Raji (cell line): ENCODE data around the gene SLC16A3.

ENCODE experiments used
- POLR2A ChIP-seq: IDR thresholded peaks from 2 replicates; pipeline ENCODE4 v1.6.1; 2011; ENCODE audit warnings: low read depth, low read length, control low read depth; ENCODE audit not compliant: insufficient read depth

Gene SLC16A3

DNA sequence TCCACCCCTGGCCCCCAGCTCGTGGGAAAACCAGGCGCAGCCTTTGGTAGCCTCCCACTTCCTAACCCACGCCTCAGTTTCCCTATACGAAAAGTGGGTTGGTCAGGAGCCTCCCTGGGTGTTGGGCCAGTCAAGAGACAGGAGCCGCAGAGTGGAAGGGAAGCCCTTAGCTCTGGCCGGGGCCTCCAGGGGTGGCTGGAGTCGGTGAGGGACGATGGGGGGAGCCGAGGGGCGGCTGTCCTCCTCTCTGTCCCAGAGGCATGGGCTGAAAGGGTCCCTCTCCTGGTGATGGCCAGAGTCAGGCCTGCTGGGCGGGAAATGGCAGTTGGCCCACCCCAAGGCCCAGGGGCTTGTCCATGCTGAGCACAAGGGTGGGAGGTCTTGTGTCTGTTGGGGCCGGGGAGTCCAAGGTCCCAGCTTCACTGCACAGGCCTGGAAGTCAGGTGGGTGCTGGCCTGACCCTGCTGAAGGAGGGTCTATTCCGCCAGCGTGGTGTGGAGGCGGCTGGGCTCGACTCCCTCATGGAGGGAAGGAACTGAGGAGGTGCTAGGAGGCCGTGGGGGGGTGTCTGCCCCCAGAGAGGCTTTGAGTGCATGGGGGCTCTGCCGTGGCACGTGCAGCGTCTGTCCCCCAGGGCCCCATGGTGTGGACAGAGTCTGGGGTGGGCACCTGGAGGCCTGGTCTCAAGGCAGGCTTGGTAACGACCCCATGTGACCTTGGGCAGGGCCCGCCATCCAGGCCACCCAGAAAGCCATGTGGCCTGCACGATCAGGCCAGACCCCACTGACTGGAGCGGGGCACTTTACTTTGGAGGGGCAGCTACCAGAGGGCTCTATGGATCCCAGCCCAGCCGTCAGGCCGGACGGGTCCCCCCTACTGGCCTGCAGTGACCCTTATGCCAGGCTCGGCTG, 1.1 kb downstream of the SLC16A3 start:
- TF ChIP-seq POLR2A, result no peak

DNA sequence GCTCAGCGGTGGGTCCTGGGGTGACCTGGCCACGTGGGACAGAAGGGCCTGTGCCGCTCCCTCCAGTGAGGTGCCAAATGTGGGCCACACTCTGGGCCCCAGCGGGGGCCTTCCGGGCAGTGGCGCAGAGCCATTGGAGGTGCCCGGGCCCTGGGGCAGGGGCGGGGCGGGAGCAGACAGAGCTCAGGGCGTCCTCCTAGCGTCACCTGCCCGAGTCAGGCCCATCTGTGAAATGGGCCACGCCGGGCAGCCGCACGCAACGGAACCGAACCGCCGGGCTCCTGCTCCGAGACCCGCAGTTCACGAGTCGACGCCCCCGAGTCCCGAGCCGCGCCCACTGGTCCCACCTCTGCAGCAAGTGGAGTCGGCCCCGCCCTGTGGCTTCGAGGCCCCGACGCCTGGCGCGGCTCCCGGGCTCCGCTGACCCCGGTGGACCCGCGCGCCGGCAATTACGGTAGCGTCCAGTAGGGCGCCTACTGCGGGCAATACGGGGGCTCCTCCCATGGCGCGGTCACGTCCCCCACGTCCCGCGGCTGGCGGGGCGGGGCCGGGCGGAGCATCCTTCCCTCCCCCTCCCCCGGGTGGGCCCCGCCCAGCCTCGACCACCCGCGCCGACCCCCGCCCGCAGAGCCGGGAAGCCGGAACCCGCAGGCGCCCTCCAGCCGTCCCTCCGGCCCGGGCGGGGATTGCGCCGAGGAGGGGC, 1.9 kb downstream of the SLC16A3 start:
- TF ChIP-seq POLR2A, result no peak

DNA sequence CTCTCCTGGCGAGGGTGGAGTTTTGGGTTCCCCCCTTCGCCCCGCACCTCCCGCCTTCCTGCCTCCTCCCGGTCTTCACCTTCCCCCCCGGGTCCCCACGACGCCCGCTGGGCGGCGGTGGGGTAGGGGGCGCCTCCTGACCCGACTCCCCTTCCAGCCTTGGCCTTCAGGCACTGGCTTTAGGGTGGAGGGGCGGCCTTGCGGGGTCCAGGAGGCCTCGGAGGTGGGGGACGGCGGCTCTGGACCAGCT, 2.4 kb downstream of the SLC16A3 start:
- no peak for TF ChIP-seq POLR2A

DNA sequence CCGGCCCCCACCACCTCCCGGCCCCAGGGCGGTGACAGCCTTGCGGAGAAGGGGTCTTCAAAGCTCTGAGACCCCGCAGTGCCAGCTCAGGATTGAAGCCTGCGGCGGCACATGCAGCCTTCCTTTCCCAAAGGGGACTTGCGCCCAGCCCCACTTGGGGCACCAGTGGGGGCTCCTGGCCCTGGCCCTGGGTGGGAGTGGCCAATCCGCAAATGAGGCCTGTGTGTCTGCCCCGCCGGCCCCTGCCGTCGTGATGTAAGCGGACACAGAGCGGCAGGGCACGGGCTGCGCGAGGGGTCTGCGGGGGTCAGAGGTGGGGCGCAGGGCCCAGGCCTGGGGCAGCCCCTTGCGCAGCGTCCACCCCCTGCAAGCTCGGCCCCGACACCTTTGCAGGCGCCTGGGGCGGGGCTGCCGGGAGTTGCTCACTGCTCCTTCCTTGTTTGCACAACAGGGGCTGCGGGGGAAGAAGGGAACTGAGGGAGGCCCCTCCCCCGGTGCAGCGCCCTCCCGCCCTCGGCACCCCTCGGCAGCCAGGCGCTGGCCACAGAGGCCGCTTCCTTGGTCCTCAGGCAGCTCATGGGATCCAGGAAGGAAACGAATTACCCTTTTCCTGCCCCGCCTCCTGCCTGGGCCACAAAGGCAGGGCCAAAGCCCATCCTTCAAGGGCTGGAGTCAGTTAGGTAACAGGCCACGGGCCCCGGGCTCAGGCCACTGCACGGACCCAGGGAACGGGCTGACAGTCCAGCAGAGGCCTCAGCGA, 2.9 kb downstream of the SLC16A3 start:
- TF ChIP-seq POLR2A, result no peak

DNA sequence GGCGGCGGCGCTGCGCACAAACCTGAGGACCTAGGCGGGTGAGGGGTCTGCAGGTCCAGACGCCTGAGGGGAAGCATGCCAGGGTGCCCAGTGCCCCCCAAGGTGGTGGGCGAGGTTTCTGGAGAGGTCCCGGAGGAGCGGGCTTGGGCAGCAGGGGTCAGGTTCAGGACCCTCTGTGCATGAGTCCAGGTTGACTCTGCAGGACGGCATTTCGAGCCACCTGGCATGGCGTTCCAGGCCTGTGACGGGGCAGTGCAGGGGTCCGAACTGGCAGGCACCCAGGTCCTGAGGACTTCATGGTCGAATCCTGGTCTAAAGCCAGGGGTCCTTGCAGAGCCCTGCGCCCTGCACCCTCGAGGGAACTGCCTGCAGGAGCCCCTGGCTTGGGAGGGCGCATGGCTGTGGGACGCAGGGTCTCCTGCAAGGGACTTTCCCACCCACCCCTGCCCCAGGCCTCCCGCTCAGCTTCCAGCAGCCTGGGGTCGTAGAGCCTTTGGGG, 3.5 kb downstream of the SLC16A3 start:
- TF ChIP-seq POLR2A, result no peak

DNA sequence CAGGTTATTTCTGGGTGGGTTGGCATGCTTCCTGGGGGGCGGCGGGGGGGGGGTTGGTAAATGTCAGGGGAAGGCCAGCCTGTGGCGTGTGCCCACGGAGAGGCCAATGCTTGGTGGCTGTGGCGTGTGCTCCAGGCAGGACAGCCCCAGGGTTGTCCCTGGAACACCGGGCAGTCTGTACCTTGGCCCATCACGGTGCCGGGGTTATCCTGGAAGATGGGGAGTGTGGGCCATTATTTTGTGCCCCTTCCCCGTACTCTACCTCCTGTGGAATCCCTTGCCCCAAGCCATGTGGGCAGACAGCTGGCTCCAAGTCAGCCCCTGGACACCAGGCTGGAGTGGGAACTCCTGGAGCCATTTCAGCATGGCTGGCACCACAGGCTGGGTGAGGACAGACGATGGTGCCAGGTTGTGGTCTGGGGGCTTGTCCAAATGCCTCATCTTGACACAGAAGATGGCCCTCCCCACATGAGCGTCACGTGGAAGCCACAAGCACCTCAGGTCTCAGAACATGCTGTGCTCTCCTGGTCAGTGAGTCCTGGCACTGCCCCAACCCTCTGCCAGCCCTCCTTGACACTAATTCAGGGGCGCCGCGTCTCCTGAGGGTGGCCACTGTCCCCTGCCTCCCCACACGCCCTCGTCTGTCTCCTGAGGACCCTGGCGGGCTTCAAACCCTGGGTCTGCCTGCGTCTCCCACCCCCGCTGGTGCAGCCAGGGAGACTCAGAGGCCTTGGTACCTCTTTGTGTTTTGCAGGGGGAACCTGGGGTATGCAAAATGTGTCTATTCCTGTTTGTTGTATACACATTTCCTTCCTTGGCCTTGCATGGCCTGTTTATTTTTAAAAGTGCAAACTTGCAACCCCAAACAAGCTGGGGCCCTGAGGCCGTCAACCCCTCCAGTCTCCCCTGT, 4.3 kb downstream of the SLC16A3 start:
- no peak for TF ChIP-seq POLR2A

DNA sequence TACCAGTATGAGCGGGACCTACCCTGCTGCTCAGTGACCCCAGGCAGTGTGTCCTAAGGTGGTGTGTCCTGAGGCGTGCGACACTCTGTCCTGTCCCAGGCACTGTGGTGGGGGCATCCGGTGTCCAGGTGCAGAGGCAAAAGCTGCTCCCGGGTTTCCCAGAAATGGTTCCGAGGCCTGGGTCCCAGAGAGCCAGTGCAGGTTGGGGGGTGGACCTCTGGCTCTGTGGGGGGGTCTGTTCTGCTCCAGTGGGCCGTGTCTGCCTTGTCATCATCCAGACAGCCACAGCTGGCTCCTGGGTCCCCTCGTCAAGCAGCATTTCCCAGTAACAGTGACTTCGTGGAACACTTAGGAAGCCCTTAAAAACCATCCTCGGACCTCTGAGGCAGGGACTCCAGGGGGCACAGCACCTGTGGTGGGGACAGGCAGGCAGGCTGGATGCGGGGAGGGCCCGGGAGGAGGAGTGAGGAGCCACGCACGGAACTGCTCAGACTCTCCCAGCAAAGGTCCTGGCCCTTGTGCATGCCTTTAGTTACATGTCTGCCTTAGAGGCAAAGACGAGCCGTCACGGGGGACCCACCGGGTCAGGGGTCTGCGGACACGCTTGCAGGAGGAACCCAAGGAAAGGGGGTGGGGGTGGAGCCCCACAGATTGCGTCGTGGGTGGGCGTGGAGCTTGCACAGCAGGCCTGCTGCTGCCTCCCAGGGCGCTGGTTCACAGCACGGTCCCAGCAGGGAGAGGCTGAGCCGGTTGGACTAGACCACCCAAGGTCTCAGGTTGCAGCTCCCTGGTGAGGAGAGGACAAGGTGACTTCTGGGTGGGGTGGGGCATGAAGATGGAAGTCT, 5.6 kb downstream of the SLC16A3 start:
- TF ChIP-seq POLR2A, result no peak

DNA sequence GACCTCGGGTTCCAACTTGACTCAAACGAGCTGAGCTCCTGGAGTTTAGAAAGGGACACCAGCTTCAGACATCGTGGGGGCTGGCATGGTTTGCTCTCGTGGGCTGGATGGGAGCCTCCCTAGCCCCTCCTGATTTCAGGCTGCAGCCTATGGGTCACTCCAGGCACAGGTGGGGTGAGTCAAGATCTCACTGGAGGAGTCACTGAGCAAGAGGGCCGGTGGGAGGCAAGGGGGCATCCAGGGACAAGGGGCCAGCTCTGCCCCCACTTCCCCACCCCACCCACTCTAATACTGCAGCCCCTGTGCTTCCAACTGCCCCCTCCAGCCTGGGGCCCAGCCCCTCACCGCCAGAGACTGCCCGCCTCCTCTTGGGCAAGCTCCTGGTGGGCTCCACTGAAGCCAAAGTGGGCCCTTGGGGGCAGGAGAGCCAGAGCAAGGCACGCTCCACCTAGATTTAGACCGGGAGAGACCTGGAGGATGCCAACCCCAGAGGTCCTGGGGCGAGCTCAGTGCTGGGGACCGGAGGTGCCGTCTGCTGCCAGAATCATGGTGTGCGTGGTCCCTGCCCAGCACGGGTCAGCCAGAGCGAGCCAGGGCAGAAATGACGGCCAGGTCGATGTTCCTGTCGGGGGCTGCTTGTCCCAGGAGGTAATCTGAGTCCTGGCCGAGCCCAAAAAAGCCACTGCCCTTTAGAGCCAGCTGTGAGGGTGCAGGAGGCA, 6.4 kb downstream of the SLC16A3 start:
- no peak for TF ChIP-seq POLR2A

DNA sequence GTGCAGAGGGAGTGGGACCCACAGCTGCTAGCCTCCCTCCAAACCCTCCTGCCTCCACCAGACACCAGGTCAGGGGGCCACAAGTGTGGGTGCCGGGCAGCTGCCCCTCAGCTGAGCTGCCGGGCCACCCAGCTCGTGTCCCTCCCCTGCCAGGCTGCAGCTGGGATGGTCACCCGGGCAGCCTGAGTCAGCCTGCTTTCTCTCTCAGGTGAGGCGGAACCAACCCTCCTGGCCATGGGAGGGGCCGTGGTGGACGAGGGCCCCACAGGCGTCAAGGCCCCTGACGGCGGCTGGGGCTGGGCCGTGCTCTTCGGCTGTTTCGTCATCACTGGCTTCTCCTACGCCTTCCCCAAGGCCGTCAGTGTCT, 6.9 kb downstream of the SLC16A3 start:
- no peak for TF ChIP-seq POLR2A

DNA sequence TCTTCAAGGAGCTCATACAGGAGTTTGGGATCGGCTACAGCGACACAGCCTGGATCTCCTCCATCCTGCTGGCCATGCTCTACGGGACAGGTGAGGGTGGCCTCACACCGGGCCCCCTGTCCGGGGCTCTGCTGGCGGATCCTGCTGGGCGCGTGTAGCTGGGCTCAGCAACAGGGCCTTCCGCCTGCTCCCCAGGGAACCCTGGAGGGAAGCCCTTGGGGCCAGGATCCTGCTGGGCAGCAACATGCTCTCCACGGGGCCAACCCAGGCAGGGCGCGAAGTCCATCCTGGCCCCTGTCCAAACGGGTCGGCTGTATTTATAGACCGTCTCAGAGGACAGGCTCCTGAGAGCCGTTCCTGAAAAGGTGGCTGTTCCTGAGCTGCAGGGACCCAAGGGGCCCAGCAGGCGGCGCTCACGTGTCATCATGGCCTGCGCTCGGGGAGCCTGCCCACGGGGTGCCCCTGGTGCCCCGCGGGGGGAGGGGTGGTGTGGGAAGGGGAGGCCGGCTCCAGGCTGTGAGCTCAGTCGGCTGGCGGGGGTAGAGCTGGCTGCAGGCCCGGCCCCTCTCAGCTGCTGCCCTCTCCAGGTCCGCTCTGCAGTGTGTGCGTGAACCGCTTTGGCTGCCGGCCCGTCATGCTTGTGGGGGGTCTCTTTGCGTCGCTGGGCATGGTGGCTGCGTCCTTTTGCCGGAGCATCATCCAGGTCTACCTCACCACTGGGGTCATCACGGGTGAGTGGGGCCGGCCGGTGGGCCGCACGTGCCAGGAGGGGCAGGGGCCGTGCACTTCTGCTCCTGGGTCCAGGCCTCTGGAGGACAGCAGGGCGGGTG, 7.5 kb downstream of the SLC16A3 start:
- no peak for TF ChIP-seq POLR2A

DNA sequence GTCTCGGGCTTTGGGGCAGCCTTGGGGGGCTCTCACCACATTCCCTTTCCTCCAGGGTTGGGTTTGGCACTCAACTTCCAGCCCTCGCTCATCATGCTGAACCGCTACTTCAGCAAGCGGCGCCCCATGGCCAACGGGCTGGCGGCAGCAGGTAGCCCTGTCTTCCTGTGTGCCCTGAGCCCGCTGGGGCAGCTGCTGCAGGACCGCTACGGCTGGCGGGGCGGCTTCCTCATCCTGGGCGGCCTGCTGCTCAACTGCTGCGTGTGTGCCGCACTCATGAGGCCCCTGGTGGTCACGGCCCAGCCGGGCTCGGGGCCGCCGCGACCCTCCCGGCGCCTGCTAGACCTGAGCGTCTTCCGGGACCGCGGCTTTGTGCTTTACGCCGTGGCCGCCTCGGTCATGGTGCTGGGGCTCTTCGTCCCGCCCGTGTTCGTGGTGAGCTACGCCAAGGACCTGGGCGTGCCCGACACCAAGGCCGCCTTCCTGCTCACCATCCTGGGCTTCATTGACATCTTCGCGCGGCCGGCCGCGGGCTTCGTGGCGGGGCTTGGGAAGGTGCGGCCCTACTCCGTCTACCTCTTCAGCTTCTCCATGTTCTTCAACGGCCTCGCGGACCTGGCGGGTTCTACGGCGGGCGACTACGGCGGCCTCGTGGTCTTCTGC, 8.4 kb downstream of the SLC16A3 start:
- TF ChIP-seq POLR2A, result no peak
